AG10803 (cell line): Measurements from ENCODE around the gene OTUD6A.

Experiments
- DNase-seq: peaks from one replicate; pipeline ENCODE4 v3.0.0; 2010; ENCODE audit warnings: low read depth
- H3K4me3 ChIP-seq: 2 replicates; pipeline ENCODE4 v1.5.1; 2011; ENCODE audit warnings: mild to moderate bottlenecking, low read length, control low read depth
- CTCF ChIP-seq: conservative IDR thresholded peaks from 2 replicates; pipeline ENCODE4 v1.5.1; 2011; ENCODE audit warnings: mild to moderate bottlenecking, low read length, control low read depth, inconsistent platforms

Gene OTUD6A

GRCh38 chrX:70026112-70026850 lies 36.0 kb upstream of the OTUD6A start:
- no peak for DNase-seq
- no peak overlapping the region for H3K4me3 ChIP-seq
- TF ChIP-seq CTCF: no peak

- TF ChIP-seq CTCF: no peak
- H3K4me3 ChIP-seq: no peak overlapping the region
- no peak for DNase-seq
These were observed 35.4 kb upstream of the OTUD6A start for GRCh38 chrX:70026851-70027200.

GRCh38 chrX:70029863-70030262 lies 32.4 kb upstream of the OTUD6A start:
- no peak overlapping the region for H3K4me3 ChIP-seq
- no peak for TF ChIP-seq CTCF
- no peak for DNase-seq

- H3K4me3 ChIP-seq: no peak overlapping the region
- DNase-seq: peak; percentile 53
- TF ChIP-seq CTCF: peak; percentile 73
These were observed 31.9 kb upstream of the OTUD6A start for GRCh38 chrX:70030301-70030767.

- no peak overlapping the region for H3K4me3 ChIP-seq
- no peak for TF ChIP-seq CTCF
- no peak for DNase-seq
These were observed 29.5 kb upstream of the OTUD6A start for GRCh38 chrX:70032792-70033191.

- no peak overlapping the region for H3K4me3 ChIP-seq
- TF ChIP-seq CTCF: peak; percentile 64
- peak; percentile 16 for DNase-seq
These were observed 28.8 kb upstream of the OTUD6A start for GRCh38 chrX:70033348-70034051.

- no peak for TF ChIP-seq CTCF
- H3K4me3 ChIP-seq: no peak overlapping the region
- DNase-seq: no peak
These were observed 27.6 kb upstream of the OTUD6A start for GRCh38 chrX:70034646-70035045.
